Measurements from ENCODE around the gene MS4A4E.

Gene MS4A4E

DNA sequence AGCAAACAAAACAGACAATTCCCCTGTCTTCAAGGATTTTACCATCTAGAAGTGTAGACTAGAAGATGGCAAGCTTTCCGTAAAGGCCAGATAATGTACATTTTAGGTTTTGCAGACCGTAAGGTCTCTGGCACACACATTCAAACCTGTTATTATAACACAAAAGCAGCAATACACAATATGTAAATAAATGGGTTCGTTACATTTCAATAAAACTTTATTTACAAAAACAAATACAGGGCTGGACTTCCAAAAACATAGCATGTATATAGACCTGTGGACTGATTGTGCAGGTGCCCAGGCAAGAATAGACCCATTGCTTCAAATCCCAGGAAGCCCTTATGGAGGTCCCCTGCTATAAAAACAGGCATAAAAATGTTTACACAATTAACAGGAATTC lies 33.0 kb downstream of the MS4A4E start:
- H3K27me3 ChIP-seq (ENCODE audit: control insufficient read depth in 1 of 2, insufficient read depth in 1 of 2, low read length in 2 of 2), result no peaks in the 10 kb centered on the region
- H2BK12ac ChIP-seq (ENCODE audit: low read length in 2 of 2), result no peak overlapping the region
- no peak overlapping the region for H3K4ac ChIP-seq (ENCODE audit: low read depth in 1 of 2, low read length in 2 of 2)
- H2AK5ac ChIP-seq (ENCODE audit: low read length, severe bottlenecking), result no peak overlapping the region
- H3K4me1 ChIP-seq (ENCODE audit: control insufficient read depth, insufficient read depth, low read depth, low read length), result no peaks in the 10 kb centered on the region
- no peak overlapping the region for H3K4me3 ChIP-seq (ENCODE audit: insufficient read depth in 1 of 2, low read depth in 1 of 2, low read length in 2 of 2)
- no peaks in the 10 kb centered on the region for H3K79me1 ChIP-seq (replicated peaks; ENCODE audit: low read length, poor library complexity, severe bottlenecking)
- H3K27ac ChIP-seq (ENCODE audit: low read length, poor library complexity, severe bottlenecking), result no peak overlapping the region
- H4K91ac ChIP-seq (ENCODE audit: low read length), result no peak overlapping the region
- H3K36me3 ChIP-seq (ENCODE audit: control insufficient read depth in 1 of 2, insufficient read depth in 2 of 2, low read depth in 1 of 2, low read length in 2 of 2), result no peaks in the 10 kb centered on the region
- no peak overlapping the region for H2AFZ ChIP-seq (ENCODE audit: low read depth, low read length)
- no peaks in the 10 kb centered on the region for H3K9me3 ChIP-seq (ENCODE audit: control insufficient read depth, low read length)
- H3K4me2 ChIP-seq (ENCODE audit: low read length, poor library complexity, severe bottlenecking), result no peak overlapping the region
- no peak overlapping the region for H4K8ac ChIP-seq (ENCODE audit: low read length)
- 97% methylated on average over 3 of the region's 3 CpGs for WGBS
- no peak overlapping the region for H2BK5ac ChIP-seq (ENCODE audit: low read depth, low read length, poor library complexity, severe bottlenecking)
- H3K14ac ChIP-seq (ENCODE audit: low read length in 2 of 2), result no peak overlapping the region
- no peak overlapping the region for H3K9ac ChIP-seq (ENCODE audit: low read length)
- H2BK120ac ChIP-seq (ENCODE audit: low read depth, low read length), result no peak overlapping the region
- H2BK15ac ChIP-seq (ENCODE audit: low read depth, poor library complexity, severe bottlenecking), result no peak overlapping the region
- DNase-seq, result no peak
- H3K18ac ChIP-seq (ENCODE audit: low read depth in 1 of 2, low read length in 2 of 2), result no peak overlapping the region
- H3K23ac ChIP-seq (ENCODE audit: low read length in 2 of 2), result no peak overlapping the region

- no peaks in the 10 kb centered on the region for H3K9me3 ChIP-seq (ENCODE audit: control insufficient read depth, low read length)
- no peaks in the 10 kb centered on the region for H3K4me1 ChIP-seq (ENCODE audit: control insufficient read depth, insufficient read depth, low read depth, low read length)
- H3K14ac ChIP-seq (ENCODE audit: low read length in 2 of 2), result no peak overlapping the region
- 54% methylated on average over 1 of the region's 1 CpG for WGBS
- no peaks in the 10 kb centered on the region for H3K36me3 ChIP-seq (ENCODE audit: control insufficient read depth in 1 of 2, insufficient read depth in 2 of 2, low read depth in 1 of 2, low read length in 2 of 2)
- H3K4me2 ChIP-seq (ENCODE audit: low read length, poor library complexity, severe bottlenecking), result no peak overlapping the region
- H4K91ac ChIP-seq (ENCODE audit: low read length), result no peak overlapping the region
- no peak overlapping the region for H2BK12ac ChIP-seq (ENCODE audit: low read length in 2 of 2)
- H3K79me1 ChIP-seq (replicated peaks; ENCODE audit: low read length, poor library complexity, severe bottlenecking), result no peaks in the 10 kb centered on the region
- no peak overlapping the region for H2AFZ ChIP-seq (ENCODE audit: low read depth, low read length)
- no peak overlapping the region for H3K9ac ChIP-seq (ENCODE audit: low read length)
- no peak overlapping the region for H3K4ac ChIP-seq (ENCODE audit: low read depth in 1 of 2, low read length in 2 of 2)
- H2BK120ac ChIP-seq (ENCODE audit: low read depth, low read length), result no peak overlapping the region
- no peak overlapping the region for H2AK5ac ChIP-seq (ENCODE audit: low read length, severe bottlenecking)
- no peak overlapping the region for H2BK15ac ChIP-seq (ENCODE audit: low read depth, poor library complexity, severe bottlenecking)
- no peak overlapping the region for H4K8ac ChIP-seq (ENCODE audit: low read length)
- no peak overlapping the region for H2BK5ac ChIP-seq (ENCODE audit: low read depth, low read length, poor library complexity, severe bottlenecking)
- H3K27ac ChIP-seq (ENCODE audit: low read length, poor library complexity, severe bottlenecking), result no peak overlapping the region
- no peaks in the 10 kb centered on the region for H3K27me3 ChIP-seq (ENCODE audit: control insufficient read depth in 1 of 2, insufficient read depth in 1 of 2, low read length in 2 of 2)
- H3K23ac ChIP-seq (ENCODE audit: low read length in 2 of 2), result no peak overlapping the region
- no peak overlapping the region for H3K4me3 ChIP-seq (ENCODE audit: insufficient read depth in 1 of 2, low read depth in 1 of 2, low read length in 2 of 2)
- H3K18ac ChIP-seq (ENCODE audit: low read depth in 1 of 2, low read length in 2 of 2), result no peak overlapping the region
- no peak for DNase-seq
Observed at GRCh38 chr11:60208951-60209350, 34.0 kb downstream of the MS4A4E start.

- Histone ChIP-seq H2AFZ (ENCODE audit: low read depth, low read length) (no peak overlapping the region), H3K23ac (ENCODE audit: low read length in 2 of 2) (no peak overlapping the region), H3K27ac (ENCODE audit: low read length, poor library complexity, severe bottlenecking) (no peak overlapping the region), H2BK5ac (ENCODE audit: low read depth, low read length, poor library complexity, severe bottlenecking) (no peak overlapping the region), H2BK120ac (ENCODE audit: low read depth, low read length) (no peak overlapping the region), H3K14ac (ENCODE audit: low read length in 2 of 2) (no peak overlapping the region), H3K4me3 (ENCODE audit: insufficient read depth in 1 of 2, low read depth in 1 of 2, low read length in 2 of 2) (no peak overlapping the region), H2BK15ac (ENCODE audit: low read depth, poor library complexity, severe bottlenecking) (no peak overlapping the region), H3K4me2 (ENCODE audit: low read length, poor library complexity, severe bottlenecking) (no peak overlapping the region), H3K4me1 (ENCODE audit: control insufficient read depth, insufficient read depth, low read depth, low read length) (no peaks in the 10 kb centered on the region), H3K27me3 (ENCODE audit: control insufficient read depth in 1 of 2, insufficient read depth in 1 of 2, low read length in 2 of 2) (no peaks in the 10 kb centered on the region), H4K91ac (ENCODE audit: low read length) (no peak overlapping the region), H2BK12ac (ENCODE audit: low read length in 2 of 2) (no peak overlapping the region), H3K4ac (ENCODE audit: low read depth in 1 of 2, low read length in 2 of 2) (no peak overlapping the region), H4K8ac (ENCODE audit: low read length) (no peak overlapping the region), H3K9ac (ENCODE audit: low read length) (no peak overlapping the region), H2AK5ac (ENCODE audit: low read length, severe bottlenecking) (no peak overlapping the region), H3K36me3 (ENCODE audit: control insufficient read depth in 1 of 2, insufficient read depth in 2 of 2, low read depth in 1 of 2, low read length in 2 of 2) (no peaks in the 10 kb centered on the region), H3K9me3 (ENCODE audit: control insufficient read depth, low read length) (no peaks in the 10 kb centered on the region), H3K18ac (ENCODE audit: low read depth in 1 of 2, low read length in 2 of 2) (no peak overlapping the region), H3K79me1 (replicated peaks; ENCODE audit: low read length, poor library complexity, severe bottlenecking) (no peaks in the 10 kb centered on the region)
- peak; percentile 13 for DNase-seq
- 95% methylated on average over 2 of the region's 4 CpGs for WGBS
Observed at GRCh38 chr11:60208146-60208895, 34.6 kb downstream of the MS4A4E start.

DNA sequence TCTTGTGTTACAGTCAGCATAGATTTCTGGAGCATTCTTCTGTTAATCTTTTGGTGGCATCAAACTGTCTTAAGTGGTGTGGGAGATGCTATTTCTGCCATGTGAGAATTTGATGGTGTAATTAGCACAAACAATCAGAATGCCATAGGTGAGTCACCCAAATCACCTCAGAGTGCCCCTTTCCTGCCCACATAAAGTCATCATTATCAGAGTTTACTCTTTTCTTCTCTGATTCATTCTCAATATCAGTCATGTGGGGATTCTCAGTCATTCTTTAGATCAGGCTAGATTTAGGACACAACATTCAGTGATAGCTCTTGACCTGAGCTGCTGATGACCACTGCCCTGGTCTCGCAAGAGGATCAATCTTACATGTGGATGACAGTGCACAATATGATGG lies 36.3 kb downstream of the MS4A4E start:
- no peak overlapping the region for H2AFZ ChIP-seq (ENCODE audit: low read depth, low read length)
- H3K18ac ChIP-seq (ENCODE audit: low read depth in 1 of 2, low read length in 2 of 2), result no peak overlapping the region
- H3K23ac ChIP-seq (ENCODE audit: low read length in 2 of 2), result no peak overlapping the region
- no peak overlapping the region for H4K8ac ChIP-seq (ENCODE audit: low read length)
- no peak for DNase-seq
- H3K79me1 ChIP-seq (replicated peaks; ENCODE audit: low read length, poor library complexity, severe bottlenecking), result no peaks in the 10 kb centered on the region
- H3K27me3 ChIP-seq (ENCODE audit: control insufficient read depth in 1 of 2, insufficient read depth in 1 of 2, low read length in 2 of 2), result no peaks in the 10 kb centered on the region
- H3K9ac ChIP-seq (ENCODE audit: low read length), result no peak overlapping the region
- H3K4ac ChIP-seq (ENCODE audit: low read depth in 1 of 2, low read length in 2 of 2), result no peak overlapping the region
- no peak overlapping the region for H4K91ac ChIP-seq (ENCODE audit: low read length)
- H2AK5ac ChIP-seq (ENCODE audit: low read length, severe bottlenecking), result no peak overlapping the region
- no peak overlapping the region for H3K4me3 ChIP-seq (ENCODE audit: insufficient read depth in 1 of 2, low read depth in 1 of 2, low read length in 2 of 2)
- no peak overlapping the region for H2BK120ac ChIP-seq (ENCODE audit: low read depth, low read length)
- no peak overlapping the region for H3K4me2 ChIP-seq (ENCODE audit: low read length, poor library complexity, severe bottlenecking)
- no peak overlapping the region for H2BK15ac ChIP-seq (ENCODE audit: low read depth, poor library complexity, severe bottlenecking)
- 83% methylated on average over 1 of the region's 1 CpG for WGBS
- H3K9me3 ChIP-seq (ENCODE audit: control insufficient read depth, low read length), result no peaks in the 10 kb centered on the region
- no peak overlapping the region for H3K14ac ChIP-seq (ENCODE audit: low read length in 2 of 2)
- H3K36me3 ChIP-seq (ENCODE audit: control insufficient read depth in 1 of 2, insufficient read depth in 2 of 2, low read depth in 1 of 2, low read length in 2 of 2), result no peaks in the 10 kb centered on the region
- no peaks in the 10 kb centered on the region for H3K4me1 ChIP-seq (ENCODE audit: control insufficient read depth, insufficient read depth, low read depth, low read length)
- H2BK12ac ChIP-seq (ENCODE audit: low read length in 2 of 2), result no peak overlapping the region
- H2BK5ac ChIP-seq (ENCODE audit: low read depth, low read length, poor library complexity, severe bottlenecking), result no peak overlapping the region
- no peak overlapping the region for H3K27ac ChIP-seq (ENCODE audit: low read length, poor library complexity, severe bottlenecking)
